HEK293T (cell line): Measurements from ENCODE around the gene FAM168A.

Source experiments
- CTCF ChIA-PET: fragments of 350-600 bp; formaldehyde crosslinking; extraction: SDS; loops from one replicate; lab custom pipeline; 2021; ENCODE audit warnings: antibody characterized with exemption, inconsistent platforms; lab: Yijun Ruan, JAX
- POLR2A ChIA-PET: fragments of 350-600 bp; formaldehyde crosslinking; extraction: SDS; loops from one replicate; lab custom pipeline; 2020; ENCODE audit warnings: antibody characterized with exemption, inconsistent platforms; lab: Yijun Ruan, JAX
- DNase-seq: peaks from one replicate; pipeline ENCODE4 v3.0.0; 2012; ENCODE audit warnings: mixed read lengths; ENCODE audit errors: extremely low spot score
- ARNT ChIP-seq: fragments of 450-650 bp; IDR thresholded peaks from 2 replicates; pipeline ENCODE4 v1.6.1; 2017; ENCODE audit warnings: mild to moderate bottlenecking
- BHLHE40 ChIP-seq: fragments of 450-650 bp; IDR thresholded peaks from 2 replicates; pipeline ENCODE4 v1.6.1; 2016; ENCODE audit warnings: mild to moderate bottlenecking, moderate library complexity, borderline replicate concordance
- CTBP1 ChIP-seq: fragments of 450-650 bp; IDR thresholded peaks from 2 replicates; pipeline ENCODE4 v1.6.1; 2016; ENCODE audit warnings: borderline replicate concordance
- ELF4 ChIP-seq: fragments of 450-650 bp; IDR thresholded peaks from 2 replicates; pipeline ENCODE4 v1.6.1; 2017; ENCODE audit warnings: antibody characterized with exemption
- FOXA1 ChIP-seq: fragments of 450-650 bp; IDR thresholded peaks from 2 replicates; pipeline ENCODE4 v1.6.1; 2016; ENCODE audit warnings: mild to moderate bottlenecking
- FOXK2 ChIP-seq: fragments of 450-650 bp; IDR thresholded peaks from 2 replicates; pipeline ENCODE4 v1.6.1; 2016; ENCODE audit warnings: mild to moderate bottlenecking
- FOXM1 ChIP-seq: fragments of 450-650 bp; IDR thresholded peaks from 2 replicates; pipeline ENCODE4 v1.6.1; 2017; ENCODE audit warnings: mild to moderate bottlenecking, borderline replicate concordance
- HDGF ChIP-seq: fragments of 450-650 bp; IDR thresholded peaks from 2 replicates; pipeline ENCODE4 v1.6.1; 2017; ENCODE audit warnings: antibody characterized with exemption, borderline replicate concordance
- L3MBTL2 ChIP-seq: fragments of 450-650 bp; conservative IDR thresholded peaks from 2 replicates; pipeline ENCODE4 v1.6.1; 2016; ENCODE audit warnings: mild to moderate bottlenecking
- LEF1 ChIP-seq: fragments of 450-650 bp; IDR thresholded peaks from 2 replicates; pipeline ENCODE4 v1.6.1; 2017; ENCODE audit warnings: mild to moderate bottlenecking, borderline replicate concordance
- NFRKB ChIP-seq: fragments of 450-650 bp; IDR thresholded peaks from 2 replicates; pipeline ENCODE4 v1.6.1; 2016; ENCODE audit warnings: mild to moderate bottlenecking, moderate library complexity
- SP1 ChIP-seq: fragments of 450-650 bp; IDR thresholded peaks from 2 replicates; pipeline ENCODE4 v1.6.1; 2017
- SUZ12 ChIP-seq: fragments of 450-650 bp; IDR thresholded peaks from 2 replicates; pipeline ENCODE4 v1.6.1; 2016; ENCODE audit warnings: mild to moderate bottlenecking
- TARDBP ChIP-seq: fragments of 450-650 bp; IDR thresholded peaks from 2 replicates; pipeline ENCODE4 v1.6.1; 2016
- ZNF384 ChIP-seq: fragments of 450-650 bp; IDR thresholded peaks from 2 replicates; pipeline ENCODE4 v1.6.1; 2016
- TF ChIP-seq, protein P1 (sequence below): fragments of 450-650 bp; IDR thresholded peaks from 2 replicates; pipeline ENCODE4 v1.6.1; 2016

FAM168A gene

DNA sequence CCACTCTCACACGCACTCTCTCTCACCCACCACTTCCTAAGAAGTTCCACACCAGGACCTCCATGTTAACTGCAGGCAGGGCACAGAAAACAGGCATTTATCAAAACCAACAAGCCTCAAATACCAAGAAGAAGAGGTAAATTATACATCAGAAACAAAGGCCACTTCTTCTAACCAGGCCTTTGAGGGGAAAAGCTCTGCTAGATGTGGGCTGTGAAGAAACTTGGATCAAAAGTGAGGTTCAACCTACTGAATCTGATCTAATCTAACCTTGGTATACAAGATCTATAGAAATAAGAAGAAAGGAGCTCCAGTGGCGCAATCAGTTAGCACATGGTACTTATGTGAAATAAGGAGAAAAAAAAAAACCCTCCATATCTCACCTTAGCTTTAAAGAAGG is 91.9 kb downstream of the FAM168A start:
- no peak for DNase-seq
- ChIA-PET POLR2A (no interaction called here), CTCF (no interaction called here)
- TF ChIP-seq CTBP1 = no peak
- TF ChIP-seq SUZ12 = no peak
- no peak for TF ChIP-seq FOXA1
- TF ChIP-seq, protein P1, sequence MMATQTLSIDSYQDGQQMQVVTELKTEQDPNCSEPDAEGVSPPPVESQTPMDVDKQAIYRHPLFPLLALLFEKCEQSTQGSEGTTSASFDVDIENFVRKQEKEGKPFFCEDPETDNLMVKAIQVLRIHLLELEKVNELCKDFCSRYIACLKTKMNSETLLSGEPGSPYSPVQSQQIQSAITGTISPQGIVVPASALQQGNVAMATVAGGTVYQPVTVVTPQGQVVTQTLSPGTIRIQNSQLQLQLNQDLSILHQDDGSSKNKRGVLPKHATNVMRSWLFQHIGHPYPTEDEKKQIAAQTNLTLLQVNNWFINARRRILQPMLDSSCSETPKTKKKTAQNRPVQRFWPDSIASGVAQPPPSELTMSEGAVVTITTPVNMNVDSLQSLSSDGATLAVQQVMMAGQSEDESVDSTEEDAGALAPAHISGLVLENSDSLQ = no peak
- no peak for TF ChIP-seq NFRKB
- TF ChIP-seq ZNF384 = no peak
- TF ChIP-seq HDGF = no peak
- no peak for TF ChIP-seq ELF4
- TF ChIP-seq FOXM1 = no peak
- TF ChIP-seq LEF1 = no peak
- no peak for TF ChIP-seq ARNT
- TF ChIP-seq FOXK2 = no peak
- no peak for TF ChIP-seq SP1
- no peak for TF ChIP-seq BHLHE40
- no peak for TF ChIP-seq L3MBTL2
- TF ChIP-seq TARDBP = no peak

DNA sequence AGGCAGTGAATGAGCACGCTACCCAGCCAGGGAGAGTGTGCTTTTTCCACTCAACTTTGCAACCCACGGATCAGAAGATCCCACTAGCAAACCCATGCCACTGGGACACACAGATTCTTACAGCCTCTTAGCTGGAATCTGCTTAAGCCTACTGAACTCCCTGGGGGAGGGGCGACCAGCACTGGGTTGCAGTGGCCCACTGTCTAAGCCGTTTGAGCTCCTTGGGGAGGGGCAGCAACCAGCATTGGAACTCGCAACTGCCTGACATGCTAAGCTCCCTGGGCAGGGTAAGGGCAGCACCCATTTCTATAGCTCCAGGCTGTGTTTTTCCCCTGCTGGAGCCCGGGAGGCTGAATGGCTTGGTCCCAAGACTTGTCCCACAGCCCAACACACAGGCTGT is 99.6 kb downstream of the FAM168A start:
- ChIA-PET POLR2A (no interaction called here), CTCF (no interaction called here)
- no peak for TF ChIP-seq FOXK2
- no peak for TF ChIP-seq L3MBTL2
- TF ChIP-seq FOXA1 = no peak
- TF ChIP-seq BHLHE40 = no peak
- TF ChIP-seq, protein P1 = no peak
- TF ChIP-seq SP1 = no peak
- TF ChIP-seq NFRKB = no peak
- TF ChIP-seq ARNT = no peak
- TF ChIP-seq CTBP1 = no peak
- no peak for TF ChIP-seq ZNF384
- no peak for TF ChIP-seq FOXM1
- no peak for TF ChIP-seq LEF1
- no peak for TF ChIP-seq HDGF
- no peak for TF ChIP-seq ELF4
- TF ChIP-seq SUZ12 = no peak
- no peak for TF ChIP-seq TARDBP
- DNase-seq = no peak

DNA sequence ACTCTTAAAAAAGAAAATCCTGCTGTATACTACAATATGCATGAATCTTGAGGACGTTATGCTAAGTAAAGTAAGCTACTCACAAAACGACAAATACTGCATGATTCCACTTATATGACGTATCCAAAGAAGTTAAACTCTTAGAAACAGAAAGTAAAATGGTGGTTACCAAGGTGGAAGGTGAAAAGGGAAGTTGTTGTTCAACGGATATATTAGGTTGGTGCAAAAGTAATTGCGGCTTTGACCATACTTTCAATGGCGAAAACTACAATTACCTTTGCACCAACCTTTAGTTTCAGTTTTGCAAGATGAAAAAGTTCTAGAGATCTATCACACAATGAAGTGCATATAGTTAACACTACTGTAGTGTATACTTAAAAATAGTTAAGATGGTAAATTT is 101.8 kb downstream of the FAM168A start:
- CTCF ChIA-PET = no interaction called here
- no peak for TF ChIP-seq ELF4
- no peak for TF ChIP-seq TARDBP
- no peak for TF ChIP-seq ARNT
- TF ChIP-seq FOXK2 = no peak
- no peak for TF ChIP-seq SUZ12
- TF ChIP-seq HDGF = no peak
- TF ChIP-seq LEF1 = no peak
- TF ChIP-seq NFRKB = no peak
- TF ChIP-seq L3MBTL2 = no peak
- TF ChIP-seq, protein P1 = no peak
- no peak for TF ChIP-seq FOXA1
- no peak for TF ChIP-seq CTBP1
- no peak for TF ChIP-seq BHLHE40
- no peak for DNase-seq
- POLR2A ChIA-PET = no interaction called here

DNA sequence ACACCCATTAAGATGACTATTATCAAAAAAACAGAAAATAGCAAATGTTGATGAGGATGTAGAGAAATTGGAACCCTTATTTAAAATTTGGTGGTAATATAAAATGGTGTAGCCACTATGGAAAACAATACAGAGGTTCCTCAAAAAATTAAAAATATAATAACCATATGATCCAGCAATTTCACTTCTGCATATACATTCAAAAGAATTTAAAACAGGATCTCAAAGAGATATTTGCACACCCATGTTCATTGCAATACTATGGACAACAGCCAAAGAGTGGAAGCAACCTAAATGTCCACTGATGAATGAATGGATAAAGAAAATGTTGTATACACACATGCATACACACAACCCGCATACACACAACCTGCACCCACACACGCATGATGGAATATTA is 102.2 kb downstream of the FAM168A start:
- DNase-seq = no peak
- TF ChIP-seq LEF1 = no peak
- no peak for TF ChIP-seq L3MBTL2
- TF ChIP-seq CTBP1 = no peak
- TF ChIP-seq, protein P1 = no peak
- TF ChIP-seq FOXK2 = no peak
- no peak for TF ChIP-seq NFRKB
- TF ChIP-seq FOXA1 = no peak
- no peak for TF ChIP-seq BHLHE40
- TF ChIP-seq TARDBP = no peak
- no peak for TF ChIP-seq FOXM1
- TF ChIP-seq ARNT = no peak
- no peak for TF ChIP-seq HDGF
- no peak for TF ChIP-seq ZNF384
- no peak for TF ChIP-seq ELF4
- no peak for TF ChIP-seq SUZ12
- no peak for TF ChIP-seq SP1
- CTCF ChIA-PET = no interaction called here
- POLR2A ChIA-PET = no interaction called here

DNA sequence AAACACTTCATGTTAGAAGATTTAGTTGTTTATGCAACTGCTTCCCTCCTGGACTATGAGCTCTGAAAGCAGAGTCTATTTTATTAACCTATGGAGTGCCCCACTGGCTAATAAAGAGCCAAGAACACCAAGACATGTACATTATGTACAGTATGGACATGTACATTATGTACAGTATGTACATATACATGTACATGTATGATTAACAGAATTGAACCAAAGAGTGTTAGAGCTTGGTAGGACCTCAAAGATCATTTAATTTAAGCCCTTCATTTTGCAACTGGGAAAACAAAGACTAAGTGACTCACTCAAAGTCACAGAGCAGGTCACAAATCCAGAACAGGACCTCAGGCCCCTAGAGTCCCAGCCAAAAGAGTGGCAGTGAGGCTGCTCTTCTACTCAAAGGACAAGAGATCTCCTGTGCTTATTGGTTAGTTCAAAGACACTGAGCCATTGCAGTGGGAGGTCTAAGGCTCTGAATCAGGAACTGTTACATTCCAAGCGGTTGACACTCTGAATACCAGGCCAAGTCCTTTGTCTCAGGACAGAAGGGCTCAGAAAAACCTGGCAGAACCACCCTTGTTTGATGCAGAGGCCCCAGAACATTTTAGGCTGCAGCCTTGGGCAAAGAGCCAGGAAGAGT is 103.8 kb downstream of the FAM168A start:
- no peak for DNase-seq
- ChIA-PET CTCF (no interaction called here), POLR2A (no interaction called here)
- no peak for TF ChIP-seq FOXA1

DNA sequence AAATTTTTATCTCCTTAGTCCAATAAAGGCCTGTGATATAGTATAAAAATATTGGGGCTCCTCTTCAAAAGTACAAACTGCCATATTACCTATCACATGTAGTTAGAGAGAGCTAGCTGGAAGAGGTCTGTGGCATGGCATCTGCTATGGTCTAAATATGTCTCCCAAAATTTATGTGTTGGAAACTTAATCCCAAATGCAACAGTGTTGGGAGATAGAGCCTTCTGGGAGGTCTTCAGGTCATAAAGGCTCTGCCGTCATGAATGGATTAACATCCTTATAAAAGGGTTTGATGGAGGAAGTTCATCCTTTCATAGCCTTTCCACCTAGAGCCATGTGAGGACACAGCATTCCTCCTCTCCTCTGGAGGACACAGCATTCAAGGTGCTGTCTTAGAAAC is 116.3 kb downstream of the FAM168A start:
- TF ChIP-seq LEF1 = no peak
- no peak for TF ChIP-seq L3MBTL2
- TF ChIP-seq FOXA1 = no peak
- TF ChIP-seq NFRKB = no peak
- TF ChIP-seq FOXK2 = no peak
- TF ChIP-seq, protein P1 = peak; percentile 50; the same call in 1 of the 2 replicates
- TF ChIP-seq ELF4 = no peak
- TF ChIP-seq ARNT = no peak
- TF ChIP-seq CTBP1 = peak; percentile 58; the same call in 1 of the 2 replicates
- TF ChIP-seq BHLHE40 = no peak
- no peak for TF ChIP-seq TARDBP
- ChIA-PET POLR2A (no interaction called here), CTCF (no interaction called here)
- DNase-seq = no peak
